HG02943 (cell line): Measurements from ENCODE around the gene RIPK1.
A peak's percentile ranks its signal among the peaks of the same experiment; 100 is the strongest.

Source experiments
- ATAC-seq: cut with Tn5 transposase; IDR thresholded peaks from one replicate; pipeline ENCODE4 v1.9.1; 2021; ENCODE audit warnings: mild to moderate bottlenecking, low read depth, moderate library complexity; ENCODE audit not compliant: unreplicated experiment

The RIPK1 gene

GRCh38 chr6:3157131-3157933 lies 89.0 kb downstream of the RIPK1 start, which contains the start of gene TUBB2A:
Gene TUBB2A, minus strand, starts transcription at chr6:3157544. Its CDS starts 81 bp downstream, at chr6:3157463.
- ATAC-seq = peak; percentile 58

- no peak for ATAC-seq
These were observed 91.8 kb downstream of the RIPK1 start for GRCh38 chr6:3159805-3160781.

GRCh38 chr6:3162067-3162497 lies 93.8 kb downstream of the RIPK1 start:
- ATAC-seq = no peak

GRCh38 chr6:3162565-3163247 lies 94.4 kb downstream of the RIPK1 start:
- ATAC-seq = no peak

- no peak for ATAC-seq
These were observed 94.9 kb downstream of the RIPK1 start for GRCh38 chr6:3163248-3163594.

GRCh38 chr6:3164388-3164787 lies 96.1 kb downstream of the RIPK1 start:
- ATAC-seq = no peak
